ENCODE data around the gene KRT6B. TPM values are rescaled to one million over a fixed set of nuclear protein-coding genes. Genes with fewer than 3 reads are reported as not detected.

KRT6B gene
- total and polyA plus RNA-seq, 9 donors = 0.11 TPM; not detected in 8

DNA sequence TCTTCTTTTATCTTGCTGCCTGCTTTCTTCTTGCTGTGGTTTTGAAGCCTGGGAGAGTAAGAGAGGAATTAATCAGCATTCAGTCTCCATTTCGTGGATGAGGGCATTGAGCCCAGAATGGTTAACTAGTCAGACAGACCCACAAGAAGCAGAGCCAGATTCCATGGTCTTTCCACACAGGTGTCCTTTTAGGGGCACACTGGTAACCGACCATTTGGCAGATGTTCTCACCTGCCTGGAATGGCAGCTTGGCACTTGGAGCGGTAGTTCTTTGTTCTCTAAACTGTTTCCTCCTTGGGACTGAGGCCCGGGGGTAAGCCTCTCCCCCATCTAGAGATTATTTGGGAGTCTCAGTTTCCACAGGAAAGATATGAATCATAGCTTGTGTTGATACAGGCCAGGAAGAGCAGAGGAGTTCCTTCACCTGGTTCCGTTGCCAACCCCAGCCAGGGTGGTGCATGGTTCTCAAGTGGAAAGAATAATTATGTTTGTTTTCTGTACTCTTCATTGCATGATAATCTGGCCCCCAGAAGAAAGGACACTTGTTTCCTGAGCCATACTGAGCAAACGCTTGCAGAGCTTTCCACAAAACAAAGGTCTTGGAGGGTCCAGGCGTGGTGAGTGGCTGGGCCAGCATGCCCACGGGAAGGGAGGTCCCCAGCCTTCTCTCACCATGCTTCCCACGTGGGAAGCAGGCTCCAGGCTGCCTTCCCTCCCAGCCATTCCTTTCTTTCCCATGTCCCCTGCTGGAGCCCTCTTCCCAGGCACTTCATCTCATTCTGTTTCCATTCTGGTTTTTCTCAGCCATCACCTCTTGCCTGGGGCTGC lies 15.7 kb downstream of the KRT6B start:
- H3K27ac ChIP-seq = no peak overlapping the region
- no peaks in the 10 kb centered on the region for H3K27me3 ChIP-seq
- WGBS, 3 donors = 50 to 61% (median 56%) methylated on average over 9 of the region's 9 CpGs
- intact Hi-C loops (cut with DNase I) = no loop called here
- no peaks in the 10 kb centered on the region for H3K36me3 ChIP-seq
- H3K4me1 ChIP-seq (ENCODE audit: insufficient read depth) = no peaks in the 10 kb centered on the region
- no peak for TF ChIP-seq EP300 (IDR thresholded peaks at IDR 0.05)
- no peak for TF ChIP-seq CTCF (IDR thresholded peaks at IDR 0.05)
- TF ChIP-seq POLR2A (IDR thresholded peaks at IDR 0.05) = no peak
- no peak for DNase-seq
- H3K4me3 ChIP-seq = no peak overlapping the region
- no peaks in the 10 kb centered on the region for H3K9me3 ChIP-seq

- DNase-seq = no peak
- H3K4me1 ChIP-seq (ENCODE audit: insufficient read depth) = no peaks in the 10 kb centered on the region
- H3K36me3 ChIP-seq = no peaks in the 10 kb centered on the region
- H3K4me3 ChIP-seq = no peak overlapping the region
- H3K27me3 ChIP-seq = no peaks in the 10 kb centered on the region
- WGBS, 3 donors = 84 to 89% (median 86%) methylated on average over 6 of the region's 6 CpGs
- TF ChIP-seq POLR2A (IDR thresholded peaks at IDR 0.05) (no peak), CTCF (IDR thresholded peaks at IDR 0.05) (no peak), EP300 (IDR thresholded peaks at IDR 0.05) (no peak)
- intact Hi-C loops (cut with DNase I) = no loop called here
- H3K27ac ChIP-seq = no peak overlapping the region
- no peaks in the 10 kb centered on the region for H3K9me3 ChIP-seq
These were observed 16.3 kb downstream of the KRT6B start for GRCh38 chr12:52435659-52435999.

DNA sequence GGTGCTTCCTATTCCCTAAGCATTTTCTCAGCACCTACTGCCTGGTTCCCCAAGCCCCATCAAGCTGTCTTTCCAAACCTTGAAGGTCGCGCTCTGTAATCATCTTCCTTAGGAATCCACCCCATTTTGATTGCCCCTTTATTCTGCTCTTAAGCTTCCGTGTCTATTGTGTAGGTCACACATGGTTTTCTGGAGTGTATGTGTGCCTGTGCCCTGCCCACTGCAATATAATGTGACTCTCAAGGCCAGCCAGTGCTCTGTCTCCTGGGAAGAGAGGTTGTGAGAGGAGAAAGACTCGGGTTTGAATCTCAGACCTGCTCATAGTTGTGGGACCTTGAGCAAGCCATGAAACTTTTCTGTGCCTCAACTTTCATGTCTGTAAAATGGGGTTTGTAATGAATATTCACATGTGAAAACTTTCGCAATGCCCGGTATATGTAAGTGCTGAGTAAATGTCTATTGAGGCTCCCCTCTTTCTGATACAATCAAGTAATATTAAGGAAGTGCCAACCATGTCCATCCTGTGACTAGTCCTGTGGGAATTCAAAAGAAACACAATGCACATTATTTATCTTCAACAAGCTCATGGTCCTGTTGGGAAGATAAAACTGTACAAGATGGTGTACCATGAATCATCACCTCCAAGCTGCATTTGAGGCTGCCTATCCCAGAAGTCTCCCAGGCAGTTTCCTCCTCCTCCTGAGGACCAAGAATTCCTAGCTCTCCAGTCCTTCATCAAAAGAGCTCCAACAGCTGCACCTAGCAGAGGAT lies 17.0 kb downstream of the KRT6B start:
- Histone ChIP-seq H3K36me3 (no peaks in the 10 kb centered on the region), H3K9me3 (no peaks in the 10 kb centered on the region), H3K27ac (no peak overlapping the region), H3K27me3 (no peaks in the 10 kb centered on the region), H3K4me3 (no peak overlapping the region), H3K4me1 (ENCODE audit: insufficient read depth) (no peaks in the 10 kb centered on the region)
- no peak for TF ChIP-seq POLR2A (IDR thresholded peaks at IDR 0.05)
- TF ChIP-seq CTCF (IDR thresholded peaks at IDR 0.05) = no peak
- no peak for TF ChIP-seq EP300 (IDR thresholded peaks at IDR 0.05)
- 86 to 94% (median 88%) methylated on average over 6 of the region's 6 CpGs for WGBS, 3 donors
- intact Hi-C loops (cut with DNase I) = no loop called here
- no peak for DNase-seq

DNA sequence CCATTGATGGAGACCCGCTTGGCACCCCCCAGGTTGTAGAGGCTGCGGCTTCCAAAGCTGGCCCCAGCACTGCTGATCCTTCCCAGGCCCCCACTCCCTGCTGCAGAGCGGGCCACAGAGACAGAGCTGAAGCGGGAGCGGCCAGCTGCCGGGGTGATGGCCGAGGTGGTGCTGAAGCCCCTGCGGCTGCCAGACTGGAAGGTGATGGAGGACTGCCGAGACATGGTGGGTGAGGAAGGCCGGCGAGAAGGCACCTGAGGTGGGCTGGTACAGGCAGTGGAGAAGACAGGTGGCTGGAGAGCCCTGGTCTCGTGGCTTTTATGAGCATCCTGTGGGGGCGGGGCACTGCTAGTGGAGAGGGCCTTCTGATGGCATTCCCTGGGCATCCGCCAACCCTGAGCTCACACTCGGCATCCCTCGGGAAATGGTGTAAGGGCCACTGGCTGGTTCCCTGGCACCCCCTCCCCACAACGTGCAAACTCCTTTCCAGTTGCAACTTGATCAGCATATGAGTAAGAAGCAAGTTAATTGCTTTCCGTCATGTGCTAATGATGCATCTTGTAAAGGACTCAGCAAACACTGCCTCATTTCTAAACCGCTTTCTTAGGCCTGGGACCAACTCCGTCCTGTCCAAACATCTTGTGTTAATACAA lies 17.7 kb downstream of the KRT6B start, which contains the start of gene KRT75:
Gene KRT75, minus strand, starts transcription at position 291 of the 653 bp plus-strand sequence. Its CDS starts 67 bp downstream, at position 224.
- no peak within 1 kb of the TSS for H3K4me3 ChIP-seq
- no peak within 1 kb of the TSS for H3K27ac ChIP-seq
- no peaks in the 10 kb centered on the region for H3K4me1 ChIP-seq (ENCODE audit: insufficient read depth)
- TF ChIP-seq POLR2A (IDR thresholded peaks at IDR 0.05) (no peak), EP300 (IDR thresholded peaks at IDR 0.05) (no peak), CTCF (IDR thresholded peaks at IDR 0.05) (no peak)
- intact Hi-C loops (cut with DNase I) = no loop called here
- H3K9me3 ChIP-seq = no peaks in the 10 kb centered on the region
- H3K27me3 ChIP-seq = no peaks in the 10 kb centered on the region
- no peak for DNase-seq
- 78 to 86% (median 83%) methylated on average over 16 to 20 of the region's 20 CpGs for WGBS, 3 donors
- H3K36me3 ChIP-seq = no peaks in the 10 kb centered on the region

Measured in ovary (tissue), 9 donors.